Measurements from ENCODE around the gene FAM200C. TPM values are rescaled to one million over a fixed set of nuclear protein-coding genes. Genes with fewer than 3 reads are reported as not detected.

The FAM200C gene
- 1 to 10 TPM; 2.2 to 5.0 (median 3.4) TPM for total RNA-seq
- 1 to 10 TPM; 2.2 to 4.1 TPM for polyA plus RNA-seq
- long read RNA-seq, donor 1, partial matches to known transcripts, result 0 of 4 reads
- long read RNA-seq, donor 1, other reads (novel, unspliced or antisense), result 0 of 4 reads
- long read RNA-seq, donor 2, transcript ZBED8-201 (2 exons, 2,851 nt), result major isoform, 77 of 82 reads
- long read RNA-seq, donor 2, partial matches to known transcripts, result 0 of 82 reads
- long read RNA-seq, donor 2, other reads (novel, unspliced or antisense), result 2 of 82 reads
- long read RNA-seq, donor 3, transcript ZBED8-201 (2 exons, 2,851 nt), result major isoform, 13 of 13 reads
- long read RNA-seq, donor 3, partial matches to known transcripts, result 0 of 13 reads
- long read RNA-seq, donor 3, other reads (novel, unspliced or antisense), result 0 of 13 reads

DNA sequence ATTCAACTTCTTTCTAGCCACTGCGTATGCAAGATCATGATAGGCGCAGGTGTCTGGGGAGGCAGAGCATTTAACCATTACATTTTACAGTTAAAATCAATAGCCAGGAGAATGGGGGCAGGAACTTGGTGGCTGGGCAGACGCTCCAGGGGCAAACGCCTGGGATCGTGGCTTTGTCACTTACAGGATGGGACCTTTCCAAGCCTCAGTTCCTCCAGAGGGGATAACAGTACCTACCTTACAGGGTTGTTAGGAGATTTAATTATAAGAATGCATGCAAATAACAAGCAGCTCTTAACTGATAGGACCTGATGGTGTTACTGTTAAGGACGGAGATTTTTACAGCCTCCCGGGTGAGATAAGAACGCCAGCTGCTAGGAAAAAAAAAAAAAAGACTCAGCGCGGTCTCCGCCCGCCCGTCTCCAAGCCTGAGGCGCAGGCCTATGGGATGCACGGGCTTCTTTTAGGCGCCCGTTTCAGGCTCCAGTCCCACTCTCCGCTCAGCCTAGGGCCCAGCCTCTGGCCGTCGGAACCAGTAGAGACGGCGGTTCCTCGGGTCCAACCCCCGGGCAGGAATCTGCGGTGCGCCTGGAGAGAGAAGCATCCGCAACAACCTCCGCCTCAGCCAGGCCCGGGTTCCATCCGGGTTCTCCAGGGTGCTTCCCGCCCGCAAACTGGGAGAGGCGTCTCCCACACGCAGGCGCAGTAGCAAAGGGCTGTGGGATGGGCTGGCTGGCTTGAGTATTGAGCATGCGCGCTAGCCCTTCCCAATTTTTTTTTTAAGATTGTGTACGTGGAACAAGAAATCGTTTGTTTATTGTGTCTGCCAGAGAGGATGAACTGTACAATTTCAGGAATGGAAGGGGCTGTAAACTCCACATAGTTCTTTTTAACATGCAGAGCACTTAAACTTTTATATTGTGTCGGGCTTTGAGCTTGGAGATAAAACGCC, at the start of gene FAM200C:
TSS of gene FAM200C (minus strand) at position 653 of the 952 bp plus-strand sequence. CDS start 4,564 bp downstream, outside the sequence.
- H3K4me3 ChIP-seq, result peak within 1 kb of the TSS; percentile 36 to 89 (median 72)
- H3K27ac ChIP-seq, result peak within 1 kb of the TSS; percentile 56 to 91 (median 86)
- H3K9me3 ChIP-seq, result no peaks in the 10 kb centered on the region
- H3K4me1 ChIP-seq, result peaks cover 0 to 32% (median 28%) of the 10 kb centered on the region in 12 donors
- TF ChIP-seq POLR2A (IDR thresholded peaks at IDR 0.05), result peak in 1 of 2 donors; percentile 95
- TF ChIP-seq, protein P1, sequence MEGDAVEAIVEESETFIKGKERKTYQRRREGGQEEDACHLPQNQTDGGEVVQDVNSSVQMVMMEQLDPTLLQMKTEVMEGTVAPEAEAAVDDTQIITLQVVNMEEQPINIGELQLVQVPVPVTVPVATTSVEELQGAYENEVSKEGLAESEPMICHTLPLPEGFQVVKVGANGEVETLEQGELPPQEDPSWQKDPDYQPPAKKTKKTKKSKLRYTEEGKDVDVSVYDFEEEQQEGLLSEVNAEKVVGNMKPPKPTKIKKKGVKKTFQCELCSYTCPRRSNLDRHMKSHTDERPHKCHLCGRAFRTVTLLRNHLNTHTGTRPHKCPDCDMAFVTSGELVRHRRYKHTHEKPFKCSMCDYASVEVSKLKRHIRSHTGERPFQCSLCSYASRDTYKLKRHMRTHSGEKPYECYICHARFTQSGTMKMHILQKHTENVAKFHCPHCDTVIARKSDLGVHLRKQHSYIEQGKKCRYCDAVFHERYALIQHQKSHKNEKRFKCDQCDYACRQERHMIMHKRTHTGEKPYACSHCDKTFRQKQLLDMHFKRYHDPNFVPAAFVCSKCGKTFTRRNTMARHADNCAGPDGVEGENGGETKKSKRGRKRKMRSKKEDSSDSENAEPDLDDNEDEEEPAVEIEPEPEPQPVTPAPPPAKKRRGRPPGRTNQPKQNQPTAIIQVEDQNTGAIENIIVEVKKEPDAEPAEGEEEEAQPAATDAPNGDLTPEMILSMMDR (IDR thresholded peaks at IDR 0.05), result no peak
- H3K36me3 ChIP-seq, result peaks cover 0 to 42% (median 34%) of the 10 kb centered on the region in 9 donors
- H3K27me3 ChIP-seq, result no peaks in the 10 kb centered on the region
- DNase-seq (peak; percentile 92 to 96 (median 95)), ATAC-seq (peak; percentile 96 to 99 (median 98))
- 0 to 2% (median 1%) methylated on average over 29 to 41 of the region's 41 CpGs for WGBS, 4 donors
- intact Hi-C loops (cut with DNase I), result loop anchor here in 3 of 10 donors (1.0 to 10.0 kb wide), 5 partner anchors 19 to 377 kb away; partner anchors contain the start of genes SLU7 (in 2 of the 3) and PWWP2A (in 1 of the 3)

DNA sequence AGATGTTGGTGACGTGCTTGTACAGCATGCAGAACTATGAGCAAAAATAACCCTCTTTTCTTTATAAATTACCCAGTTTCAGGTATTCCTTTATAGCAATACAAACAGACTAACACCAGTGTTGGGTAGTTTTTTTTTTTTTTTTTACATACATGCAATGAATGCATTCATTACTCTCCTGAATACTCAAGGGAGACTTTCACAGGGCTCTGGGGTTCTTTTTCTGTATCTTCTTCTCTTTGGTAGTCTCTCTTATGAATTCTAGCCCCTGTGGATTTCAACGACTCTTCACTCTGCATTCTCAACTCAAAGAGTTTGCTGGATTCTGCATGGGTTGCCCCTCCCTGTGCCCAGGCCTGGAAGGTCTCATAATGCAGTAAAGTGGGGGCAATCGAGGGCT, 49.6 kb upstream of the FAM200C start:
- H3K4me1 ChIP-seq, result peaks cover 0 to 12% (median 0%) of the 10 kb centered on the region in 12 donors
- H3K9me3 ChIP-seq, result no peaks in the 10 kb centered on the region
- H3K27ac ChIP-seq, result no peak overlapping the region
- ATAC-seq, result no peak
- no peak for DNase-seq
- no peak overlapping the region for H3K4me3 ChIP-seq
- WGBS, 4 donors, result 87 to 93% (median 92%) methylated on average over 3 of the region's 3 CpGs
- no peaks in the 10 kb centered on the region for H3K27me3 ChIP-seq
- intact Hi-C loops (cut with DNase I), result no loop called here
- TF ChIP-seq, protein P1 (IDR thresholded peaks at IDR 0.05), result no peak
- TF ChIP-seq POLR2A (IDR thresholded peaks at IDR 0.05), result no peak
- H3K36me3 ChIP-seq, result no peaks in the 10 kb centered on the region

DNA sequence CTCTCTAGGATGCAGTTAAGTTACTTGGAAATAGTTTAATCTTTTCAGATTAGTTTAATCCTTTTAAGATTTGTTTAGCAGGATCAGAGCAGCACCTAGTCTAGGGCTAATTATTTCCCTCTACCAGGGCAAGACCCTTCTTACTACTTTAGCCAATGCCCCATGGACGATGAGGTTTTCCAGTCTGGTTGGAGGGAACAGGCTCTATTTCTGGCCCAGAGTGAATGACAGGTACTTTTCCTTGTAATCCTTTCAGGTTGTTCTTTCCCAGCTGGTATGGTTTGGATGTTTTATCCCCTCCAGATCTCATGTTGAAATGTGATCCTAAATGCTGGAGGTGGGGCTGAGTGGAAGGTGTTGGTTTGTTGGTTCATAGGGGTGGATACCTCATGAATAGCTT, 49.0 kb upstream of the FAM200C start:
- Histone ChIP-seq H3K9me3 (no peaks in the 10 kb centered on the region), H3K4me3 (no peak overlapping the region), H3K27me3 (no peaks in the 10 kb centered on the region), H3K27ac (no peak overlapping the region), H3K36me3 (no peaks in the 10 kb centered on the region), H3K4me1 (peaks cover 0 to 11% (median 0%) of the 10 kb centered on the region in 12 donors)
- no peak for DNase-seq
- intact Hi-C loops (cut with DNase I), result no loop called here
- no peak for ATAC-seq
- no peak for TF ChIP-seq POLR2A (IDR thresholded peaks at IDR 0.05)
- TF ChIP-seq, protein P1 (IDR thresholded peaks at IDR 0.05), result no peak
- WGBS, 4 donors, result 74 to 86% (median 80%) methylated on average over 1 of the region's 1 CpG

Measured in heart left ventricle (tissue), 16 donors.